IgD-negative memory B cell (primary cell): ENCODE results near the gene COL7A1. TPM values are rescaled to one million over a fixed set of nuclear protein-coding genes. Genes with fewer than 3 reads are reported as not detected.
A peak's percentile ranks its signal among the peaks of the same experiment; 100 is the strongest.

Experiments used
- H3K27ac Mint-ChIP-seq, 3 donors: one replicate each; pipeline ENCODE4 v1.8.0; 2020 to 2022; ENCODE audit warnings: mild to moderate bottlenecking in 3 of 3, mixed read lengths in 3 of 3, moderate library complexity in 1 of 3
- H3K27me3 Mint-ChIP-seq: one replicate; pipeline ENCODE4 v1.8.0; 2021; ENCODE audit warnings: mixed read lengths
- H3K36me3 Mint-ChIP-seq: one replicate; pipeline ENCODE4 v1.8.0; 2020; ENCODE audit warnings: mild to moderate bottlenecking, mixed read lengths
- H3K4me1 Mint-ChIP-seq, 3 donors: one replicate each; pipeline ENCODE4 v1.8.0; 2020 to 2022; ENCODE audit warnings: mixed read lengths in 3 of 3, mild to moderate bottlenecking in 1 of 3
- H3K4me3 Mint-ChIP-seq, 4 donors: one replicate each; pipeline ENCODE4 v1.8.0; 2020 to 2022; ENCODE audit warnings: mild to moderate bottlenecking in 4 of 4, mixed read lengths in 4 of 4, moderate library complexity in 3 of 4
- H3K9me3 Mint-ChIP-seq, 3 donors: one replicate each; pipeline ENCODE4 v1.8.0; 2020 to 2021; ENCODE audit warnings: mixed read lengths in 3 of 3, mild to moderate bottlenecking in 1 of 3
- polyA plus RNA-seq: library from polyadenylated mRNA; unstranded; fragments of 300-500 nt; fragmentation: Illumina TruSeq; gene quantifications from one replicate; pipeline ENCODE4 v1.2.3, GENCODE V29; 2021

COL7A1 gene
- polyA plus RNA-seq, 1 donor from 2014 or later = not detected

DNA sequence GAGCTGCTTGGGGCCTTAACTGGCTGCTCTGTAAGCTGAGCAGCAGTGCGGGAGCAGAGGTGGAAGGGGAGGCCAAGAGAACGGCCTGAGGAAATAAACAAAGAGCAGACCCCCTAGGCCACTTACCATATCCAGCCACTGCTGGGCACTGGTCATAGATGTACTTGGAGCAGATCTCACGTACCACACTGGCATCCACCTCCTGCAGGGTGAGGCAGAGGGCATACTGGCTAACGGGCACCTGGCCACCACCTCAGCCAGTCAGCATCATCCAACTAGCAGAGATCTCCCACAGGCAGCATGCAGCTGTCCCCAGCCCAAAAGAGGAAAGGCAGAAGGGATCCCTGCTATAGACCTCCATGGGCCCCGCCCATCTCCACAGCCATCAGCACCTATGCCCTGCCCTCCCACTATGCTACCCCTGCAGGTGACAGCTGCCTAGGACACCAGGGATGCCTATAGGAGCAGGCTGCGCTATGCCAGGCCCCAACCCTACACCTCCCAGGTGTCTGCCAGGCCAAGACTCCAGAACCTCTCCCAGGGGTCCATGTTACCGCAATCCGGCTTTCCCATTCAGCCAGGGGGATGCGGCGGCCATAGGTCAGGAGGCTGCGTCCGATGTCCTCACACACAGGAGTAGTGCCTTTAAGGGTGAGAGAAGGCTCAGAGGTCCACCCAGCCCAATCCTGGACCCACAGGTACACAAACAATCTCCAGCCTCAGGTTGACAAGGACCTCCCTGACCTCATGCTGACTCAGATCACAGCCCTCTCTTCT is 4.6 kb upstream of the COL7A1 start:
- H3K36me3 Mint-ChIP-seq = peaks cover 6% of the 10 kb centered on the region
- no peak overlapping the region for H3K4me3 Mint-ChIP-seq
- peaks cover 0 to 5% (median 0%) of the 10 kb centered on the region in 3 donors for H3K4me1 Mint-ChIP-seq
- peaks cover 10% of the 10 kb centered on the region for H3K27me3 Mint-ChIP-seq
- peak overlapping the region in 1 of 3 donors; percentile 67 for H3K27ac Mint-ChIP-seq
- no peaks in the 10 kb centered on the region for H3K9me3 Mint-ChIP-seq

DNA sequence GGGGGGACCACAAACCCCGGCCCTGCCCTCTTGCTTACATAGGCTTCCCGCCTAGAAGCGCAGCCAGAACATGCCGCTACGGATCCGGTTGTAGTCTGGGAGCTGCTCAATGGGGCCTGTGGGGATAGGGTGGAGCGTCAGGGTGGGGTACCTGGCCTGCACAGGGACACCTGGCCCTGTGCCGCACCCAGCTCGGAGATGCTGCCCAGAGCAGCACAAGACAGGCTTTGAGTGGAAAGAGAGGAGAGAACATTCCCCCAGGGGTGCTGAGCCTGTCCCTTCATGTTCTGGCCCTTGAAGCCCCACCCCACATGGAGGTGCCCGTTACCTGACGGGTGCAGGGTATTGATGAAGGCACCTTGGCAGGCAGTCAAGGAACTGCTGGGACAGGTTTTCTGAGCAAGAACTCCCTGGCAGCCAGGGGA is 4.0 kb upstream of the COL7A1 start:
- Mint-ChIP-seq H3K4me1 (peaks cover 0 to 5% (median 3%) of the 10 kb centered on the region in 3 donors), H3K36me3 (peaks cover 6% of the 10 kb centered on the region), H3K9me3 (no peaks in the 10 kb centered on the region), H3K4me3 (peak overlapping the region in 1 of 4 donors; percentile 28), H3K27ac (peak overlapping the region in 1 of 3 donors; percentile 67), H3K27me3 (peaks cover 14% of the 10 kb centered on the region)

DNA sequence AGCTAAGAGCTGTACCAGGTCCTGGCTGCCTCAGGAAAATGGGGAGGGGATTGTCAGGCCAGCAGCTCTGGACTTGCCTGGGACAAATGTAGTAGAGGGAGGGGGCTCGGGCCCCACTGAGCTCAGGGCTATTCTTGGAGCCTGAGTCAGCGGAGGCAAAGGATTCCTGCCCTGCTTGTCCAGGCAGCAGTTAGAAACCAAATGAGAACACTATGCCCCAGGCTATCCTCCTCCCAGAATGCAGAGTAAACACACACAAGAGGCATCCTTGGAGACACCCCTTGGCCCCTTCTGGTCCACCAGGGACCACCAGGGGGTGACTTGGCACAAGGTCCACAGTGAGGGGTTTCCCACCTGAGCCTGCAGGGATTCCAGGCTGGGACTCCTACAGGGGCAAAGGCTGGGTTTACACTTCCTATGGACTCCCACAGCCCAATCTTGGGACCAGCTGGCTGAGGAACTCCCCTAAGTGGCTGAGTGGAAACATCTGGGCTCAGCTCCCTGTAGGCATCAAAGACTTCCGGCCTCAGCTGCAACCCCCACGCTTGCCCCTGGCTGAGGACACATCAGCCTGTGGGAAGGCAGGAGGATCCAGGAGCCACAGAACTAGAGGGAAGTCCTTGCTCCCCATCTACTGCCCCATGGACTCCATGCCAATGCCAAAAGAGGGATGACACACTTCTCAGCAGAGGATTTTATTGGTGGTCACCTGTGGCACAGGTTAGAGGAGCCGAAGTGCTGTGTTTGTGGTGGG is 3.4 kb upstream of the COL7A1 start:
- H3K27ac Mint-ChIP-seq = no peak overlapping the region
- H3K4me3 Mint-ChIP-seq = no peak overlapping the region
- no peaks in the 10 kb centered on the region for H3K9me3 Mint-ChIP-seq
- H3K4me1 Mint-ChIP-seq = peaks cover 0 to 5% (median 3%) of the 10 kb centered on the region in 3 donors
- H3K27me3 Mint-ChIP-seq = peaks cover 14% of the 10 kb centered on the region
- H3K36me3 Mint-ChIP-seq = peaks cover 6% of the 10 kb centered on the region

DNA sequence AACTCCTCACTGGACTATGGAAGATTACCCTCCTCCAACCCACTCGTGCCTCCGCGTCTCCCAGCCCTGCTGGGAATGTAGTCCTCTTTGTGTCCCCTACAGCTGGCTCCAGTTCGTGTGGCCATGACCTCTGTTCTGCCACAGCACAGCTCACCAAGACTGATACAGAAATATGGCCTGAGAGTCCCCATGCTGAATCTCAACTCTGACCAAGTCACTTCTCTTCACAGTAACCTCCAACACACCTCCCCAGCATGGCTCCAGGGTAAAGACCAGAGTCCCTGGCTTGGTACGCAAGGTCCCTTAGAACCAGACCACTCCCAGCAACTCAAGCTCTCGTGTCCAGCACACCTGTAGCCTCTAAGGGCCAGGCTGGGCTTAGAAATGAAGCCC is 2.3 kb upstream of the COL7A1 start:
- Mint-ChIP-seq H3K4me1 (peaks cover 0 to 3% (median 0%) of the 10 kb centered on the region in 3 donors), H3K27ac (peak overlapping the region in 1 of 3 donors; percentile 29), H3K9me3 (no peaks in the 10 kb centered on the region), H3K4me3 (no peak overlapping the region), H3K36me3 (peaks cover 4% of the 10 kb centered on the region), H3K27me3 (peaks cover 17% of the 10 kb centered on the region)

DNA sequence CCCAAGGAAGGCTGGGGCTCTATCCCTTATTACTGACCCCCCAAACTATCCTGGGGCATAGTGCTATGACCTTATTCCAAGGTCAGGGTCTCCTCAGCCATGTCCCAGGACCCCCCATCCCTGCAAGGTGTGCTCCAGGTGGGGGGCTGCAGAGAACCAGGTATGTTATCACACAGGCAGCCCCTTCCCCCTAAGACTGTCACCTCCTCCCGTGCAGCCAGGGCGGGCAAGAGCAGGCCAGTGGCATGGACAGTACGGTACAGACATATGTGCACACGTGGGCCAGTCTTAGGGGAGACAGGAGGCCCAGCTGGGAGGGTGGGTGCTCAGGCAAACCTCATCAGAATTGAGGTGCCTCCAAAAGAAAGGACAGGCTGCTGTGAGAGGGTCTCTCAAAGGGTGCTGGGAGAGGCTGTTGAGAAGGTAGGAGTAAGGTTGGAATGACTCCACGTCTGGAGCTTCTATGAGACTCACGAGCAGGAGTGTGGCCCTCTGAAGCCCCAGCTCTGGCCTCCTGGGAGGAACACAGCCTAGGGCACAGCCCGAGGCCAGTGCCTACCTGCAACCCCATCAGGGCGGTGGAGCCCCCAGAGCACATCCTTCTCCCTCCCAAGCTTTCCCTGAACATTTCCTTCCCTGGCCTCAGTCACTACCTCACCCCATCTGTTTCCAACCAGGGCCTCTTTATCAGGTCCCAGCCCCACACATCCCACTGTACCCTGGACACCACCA is 1.7 kb upstream of the COL7A1 start:
- Mint-ChIP-seq H3K27ac (no peak overlapping the region), H3K4me3 (peak overlapping the region in 1 of 4 donors; percentile 9), H3K9me3 (no peaks in the 10 kb centered on the region), H3K27me3 (peaks cover 19% of the 10 kb centered on the region), H3K36me3 (peaks cover 4% of the 10 kb centered on the region), H3K4me1 (peaks cover 0 to 3% (median 0%) of the 10 kb centered on the region in 3 donors)

DNA sequence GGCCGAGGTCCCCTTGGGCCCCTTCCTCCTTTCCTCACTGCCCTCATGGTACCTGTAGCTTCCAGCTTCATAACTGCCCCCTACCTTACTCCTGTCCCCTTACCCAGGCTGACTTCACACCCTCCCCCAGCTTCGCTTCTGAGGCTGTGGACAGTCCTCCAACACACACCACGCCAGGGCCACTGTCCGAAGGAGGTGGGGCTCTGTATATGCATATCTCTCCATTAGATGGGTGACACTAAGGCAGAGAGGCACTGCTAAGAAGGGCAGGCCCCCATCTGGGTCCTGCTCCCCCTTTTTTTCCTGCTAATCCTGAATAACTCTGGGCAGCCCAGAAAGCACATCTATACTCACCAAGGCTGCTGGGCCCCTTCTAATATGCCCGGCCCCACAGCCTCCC is 1.0 kb upstream of the COL7A1 start:
- H3K27ac Mint-ChIP-seq = no peak overlapping the region
- H3K4me3 Mint-ChIP-seq = peak overlapping the region in 2 of 4 donors; percentile 9 to 75
- H3K36me3 Mint-ChIP-seq = peaks cover 4% of the 10 kb centered on the region
- H3K9me3 Mint-ChIP-seq = no peaks in the 10 kb centered on the region
- H3K27me3 Mint-ChIP-seq = peaks cover 22% of the 10 kb centered on the region
- peaks cover 0 to 3% (median 0%) of the 10 kb centered on the region in 3 donors for H3K4me1 Mint-ChIP-seq

DNA sequence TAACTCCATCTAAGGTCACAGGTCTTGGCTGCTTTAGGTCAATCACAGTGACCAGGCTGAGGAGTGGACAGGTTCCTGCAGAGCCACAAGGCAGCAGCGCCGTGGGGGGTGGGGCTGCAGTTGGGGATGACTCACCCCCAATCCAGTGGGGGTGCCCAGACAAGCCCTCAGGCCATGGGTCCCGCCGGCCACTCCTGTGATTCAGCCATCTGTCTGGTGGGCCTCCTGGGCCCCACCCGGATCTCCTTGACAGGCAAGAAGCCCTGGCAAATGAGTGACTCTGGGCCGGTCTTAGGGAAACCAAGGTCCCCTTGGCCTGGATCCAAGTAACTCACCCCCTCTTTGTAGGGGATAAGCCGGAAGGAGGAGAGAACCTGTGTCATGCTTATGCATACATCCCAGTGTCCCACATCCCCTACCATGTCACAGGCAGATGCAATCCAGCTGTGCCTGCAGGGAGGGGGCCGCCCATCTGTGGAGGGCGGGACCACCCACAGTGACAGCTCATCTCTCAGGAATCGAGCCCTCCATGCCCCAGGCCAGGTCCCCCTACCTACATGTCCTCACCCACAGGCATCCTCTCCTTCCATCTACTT is 495 bp upstream of the COL7A1 start:
- H3K27me3 Mint-ChIP-seq = peaks cover 26% of the 10 kb centered on the region

DNA sequence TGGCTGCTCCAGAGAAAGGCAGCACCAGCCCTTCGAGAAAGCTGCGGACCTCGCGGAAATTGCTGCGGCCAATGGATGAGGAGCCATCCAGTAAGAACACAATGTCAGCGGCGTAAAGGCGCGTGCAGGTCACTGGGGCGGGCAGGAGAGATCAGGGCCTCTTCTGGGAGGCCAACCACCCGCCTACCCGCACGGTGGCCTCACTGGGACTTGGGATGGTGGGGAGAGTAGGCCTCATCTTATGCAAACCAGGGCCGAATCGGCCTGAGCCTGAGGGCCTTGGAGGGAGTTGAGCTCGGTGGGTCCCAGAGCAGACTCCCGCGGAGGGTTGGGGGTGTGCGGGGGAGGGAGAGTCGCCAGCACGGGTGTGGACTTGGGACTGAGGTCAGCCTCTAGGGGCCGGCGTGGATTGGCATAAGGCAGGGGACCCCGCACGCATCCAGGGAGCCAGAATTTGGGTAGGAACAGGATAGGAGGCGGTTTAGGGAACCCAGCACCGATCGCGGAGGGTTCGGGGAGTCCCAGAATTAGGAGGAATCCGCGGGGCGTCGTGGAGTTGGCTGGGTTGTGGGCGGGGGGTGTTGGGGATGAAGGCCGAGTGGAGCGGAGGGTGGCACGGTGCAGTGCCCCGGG is 596 bp downstream of the COL7A1 start:
- Mint-ChIP-seq H3K4me1 (peaks cover 0 to 3% (median 0%) of the 10 kb centered on the region in 3 donors), H3K36me3 (peaks cover 4% of the 10 kb centered on the region), H3K27ac (peak overlapping the region in 1 of 3 donors; percentile 77), H3K27me3 (peaks cover 27% of the 10 kb centered on the region), H3K4me3 (peak overlapping the region in 3 of 4 donors; percentile 41 to 87 (median 84)), H3K9me3 (no peaks in the 10 kb centered on the region)

More for the DNA sequence above, 495 bp upstream of the COL7A1 start:
- Mint-ChIP-seq H3K9me3 (no peaks in the 10 kb centered on the region), H3K4me3 (peak overlapping the region in 2 of 4 donors; percentile 34 to 75), H3K4me1 (peaks cover 0 to 3% (median 0%) of the 10 kb centered on the region in 3 donors), H3K36me3 (peaks cover 4% of the 10 kb centered on the region), H3K27ac (peak overlapping the region in 1 of 3 donors; percentile 27)

DNA sequence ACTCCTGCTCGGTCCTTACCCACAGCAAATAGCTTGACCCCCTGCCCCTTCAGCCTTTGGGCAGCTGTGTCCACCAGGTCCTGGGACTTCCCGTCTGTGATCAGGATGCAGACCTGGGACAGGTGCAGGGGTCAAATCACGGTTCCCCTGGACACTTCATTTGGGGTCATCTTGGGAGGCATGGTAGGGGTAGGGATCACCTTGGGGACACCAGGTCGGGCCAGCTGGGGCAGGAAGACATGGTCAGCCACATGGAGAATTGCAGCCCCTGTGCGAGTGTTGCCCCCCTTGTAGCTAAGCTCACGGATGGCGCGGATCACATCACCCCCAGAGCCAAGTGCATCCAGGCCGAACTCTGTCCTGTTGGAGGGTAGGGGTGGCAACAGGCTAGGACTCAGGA is 1.8 kb downstream of the COL7A1 start:
- peaks cover 0 to 1% (median 0%) of the 10 kb centered on the region in 3 donors for H3K9me3 Mint-ChIP-seq
- peaks cover 4% of the 10 kb centered on the region for H3K36me3 Mint-ChIP-seq
- H3K4me3 Mint-ChIP-seq = no peak overlapping the region
- H3K27ac Mint-ChIP-seq = no peak overlapping the region
- peaks cover 35% of the 10 kb centered on the region for H3K27me3 Mint-ChIP-seq
- peaks cover 0 to 3% (median 0%) of the 10 kb centered on the region in 3 donors for H3K4me1 Mint-ChIP-seq

DNA sequence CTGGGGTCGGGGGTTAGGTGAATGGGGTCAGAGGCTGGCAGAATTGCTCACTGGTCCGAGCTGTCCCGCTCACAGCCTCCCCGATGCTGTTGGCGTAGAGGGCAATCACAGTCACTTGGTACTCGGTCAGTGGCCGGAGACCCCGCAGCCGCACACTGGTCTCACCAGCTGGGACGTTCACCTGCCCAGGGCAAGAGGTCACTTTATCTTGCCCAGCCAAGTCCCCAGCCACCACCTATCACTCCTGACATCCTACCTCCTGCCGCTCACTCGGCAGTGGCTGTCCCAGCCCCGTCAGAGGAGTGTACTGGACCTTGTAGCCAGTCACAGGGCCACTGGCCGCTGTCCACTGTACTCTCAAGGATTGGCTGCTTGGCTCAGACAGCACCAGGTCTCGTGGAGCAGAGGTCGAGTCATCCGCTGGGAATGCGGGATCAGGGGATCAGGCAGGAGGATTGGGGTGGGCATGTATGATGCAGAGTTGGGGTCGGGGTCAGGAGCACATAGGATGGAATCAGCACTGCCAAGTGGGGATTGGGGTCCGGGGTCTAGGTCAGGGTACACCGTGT is 2.5 kb downstream of the COL7A1 start:
- Mint-ChIP-seq H3K4me3 (peak overlapping the region in 1 of 4 donors; percentile 61), H3K36me3 (peaks cover 4% of the 10 kb centered on the region), H3K27me3 (peaks cover 37% of the 10 kb centered on the region), H3K4me1 (peaks cover 0 to 3% (median 0%) of the 10 kb centered on the region in 3 donors), H3K9me3 (peaks cover 0 to 1% (median 0%) of the 10 kb centered on the region in 3 donors), H3K27ac (no peak overlapping the region)

DNA sequence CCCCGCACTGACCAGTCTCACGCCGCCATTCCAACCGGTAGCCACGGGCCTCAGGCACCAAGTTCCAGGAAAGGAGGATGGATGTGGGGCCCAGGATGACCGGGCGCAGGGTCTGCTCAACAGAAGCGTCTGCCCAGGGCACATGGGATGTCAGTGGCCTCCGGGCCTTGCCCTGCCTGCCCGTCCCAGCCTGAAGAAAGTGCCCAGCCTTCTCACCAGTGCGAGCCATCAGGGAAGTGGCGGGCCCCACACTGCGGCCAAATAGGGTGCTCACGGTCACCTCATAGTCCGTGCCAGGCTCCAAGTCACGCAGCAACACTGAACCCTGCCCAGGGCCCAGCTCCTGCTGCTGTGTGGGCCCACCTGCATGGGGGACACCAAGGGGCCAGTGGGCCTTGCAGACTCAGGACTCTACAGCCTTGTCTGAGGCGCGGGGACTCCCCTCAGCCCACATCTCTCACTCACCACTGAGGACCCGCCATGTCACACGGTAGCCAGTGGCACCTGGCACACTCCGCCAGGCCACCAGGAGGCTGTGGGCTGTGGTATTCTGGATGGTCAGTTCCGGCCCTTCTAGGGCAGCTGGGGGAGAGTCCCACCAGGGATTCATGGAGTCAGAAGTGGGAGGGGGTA is 3.1 kb downstream of the COL7A1 start:
- no peak overlapping the region for H3K4me3 Mint-ChIP-seq
- H3K9me3 Mint-ChIP-seq = peaks cover 0 to 1% (median 0%) of the 10 kb centered on the region in 3 donors
- H3K4me1 Mint-ChIP-seq = peaks cover 0 to 3% (median 0%) of the 10 kb centered on the region in 3 donors
- H3K27me3 Mint-ChIP-seq = peaks cover 38% of the 10 kb centered on the region
- H3K36me3 Mint-ChIP-seq = no peaks in the 10 kb centered on the region
- H3K27ac Mint-ChIP-seq = no peak overlapping the region

DNA sequence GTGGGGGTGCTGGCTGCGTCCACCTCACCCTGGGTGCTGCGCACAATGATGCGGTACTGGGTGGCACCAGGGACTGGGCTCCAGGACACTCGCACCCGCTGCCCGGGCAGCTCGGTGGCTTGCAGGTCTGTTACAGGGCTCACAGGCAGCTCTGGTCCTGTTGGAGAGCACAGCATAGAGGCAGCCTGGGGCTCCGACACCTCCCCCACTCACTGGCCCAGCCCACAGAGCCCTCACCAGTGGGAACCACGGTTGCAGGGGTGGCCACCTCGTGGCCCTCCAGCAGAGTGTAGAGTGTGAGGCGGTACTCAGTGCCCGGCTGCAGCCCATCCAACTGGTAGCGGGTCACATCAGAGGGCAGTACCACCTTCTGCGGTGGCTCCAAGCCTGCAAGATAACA is 3.7 kb downstream of the COL7A1 start:
- H3K4me1 Mint-ChIP-seq = peaks cover 0 to 3% (median 0%) of the 10 kb centered on the region in 3 donors
- no peaks in the 10 kb centered on the region for H3K36me3 Mint-ChIP-seq
- peaks cover 0 to 1% (median 0%) of the 10 kb centered on the region in 3 donors for H3K9me3 Mint-ChIP-seq
- H3K27me3 Mint-ChIP-seq = peaks cover 38% of the 10 kb centered on the region
- no peak overlapping the region for H3K4me3 Mint-ChIP-seq
- no peak overlapping the region for H3K27ac Mint-ChIP-seq

DNA sequence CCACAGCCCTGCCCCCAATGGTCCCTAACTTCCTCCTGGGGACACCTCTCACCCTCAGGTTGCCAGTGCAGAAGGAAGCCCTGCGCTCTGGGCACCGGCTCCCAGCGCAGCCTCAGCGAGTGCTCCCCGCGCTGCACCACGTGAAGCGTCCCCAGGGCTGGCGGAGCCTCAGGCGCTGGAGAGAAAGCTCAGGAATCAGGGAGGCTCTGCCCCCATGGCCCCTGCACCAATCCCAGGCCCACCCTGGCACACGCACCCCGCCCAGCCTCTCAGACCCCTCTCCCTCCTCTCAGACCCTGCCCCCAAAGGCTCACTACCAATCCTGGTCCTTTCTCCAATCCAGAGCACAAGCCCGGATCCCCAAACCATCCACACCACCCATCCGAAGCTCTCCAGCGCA is 6.9 kb downstream of the COL7A1 start:
- Mint-ChIP-seq H3K4me3 (peak overlapping the region in 1 of 4 donors; percentile 18), H3K9me3 (peaks cover 0 to 1% (median 0%) of the 10 kb centered on the region in 3 donors), H3K4me1 (no peaks in the 10 kb centered on the region), H3K27ac (no peak overlapping the region), H3K27me3 (peaks cover 24% of the 10 kb centered on the region), H3K36me3 (no peaks in the 10 kb centered on the region)
